Epithelial cell of prostate (primary cell): ENCODE results near the gene LIN54.
"Not testable (repeated sequence)": the region's sequence is repeated elsewhere in the genome, so short reads cannot be mapped to it uniquely, and the experiment has no call there.

Experiments
- DNase-seq: peaks from one replicate; pipeline ENCODE4 v3.0.0-alpha.2; 2011; ENCODE audit warnings: low read depth, low spot score
- H3K27ac ChIP-seq: fragments of 450-650 bp; 2 replicates; pipeline ENCODE4 v1.5.1; 2017; ENCODE audit warnings: mild to moderate bottlenecking

The LIN54 gene

DNA sequence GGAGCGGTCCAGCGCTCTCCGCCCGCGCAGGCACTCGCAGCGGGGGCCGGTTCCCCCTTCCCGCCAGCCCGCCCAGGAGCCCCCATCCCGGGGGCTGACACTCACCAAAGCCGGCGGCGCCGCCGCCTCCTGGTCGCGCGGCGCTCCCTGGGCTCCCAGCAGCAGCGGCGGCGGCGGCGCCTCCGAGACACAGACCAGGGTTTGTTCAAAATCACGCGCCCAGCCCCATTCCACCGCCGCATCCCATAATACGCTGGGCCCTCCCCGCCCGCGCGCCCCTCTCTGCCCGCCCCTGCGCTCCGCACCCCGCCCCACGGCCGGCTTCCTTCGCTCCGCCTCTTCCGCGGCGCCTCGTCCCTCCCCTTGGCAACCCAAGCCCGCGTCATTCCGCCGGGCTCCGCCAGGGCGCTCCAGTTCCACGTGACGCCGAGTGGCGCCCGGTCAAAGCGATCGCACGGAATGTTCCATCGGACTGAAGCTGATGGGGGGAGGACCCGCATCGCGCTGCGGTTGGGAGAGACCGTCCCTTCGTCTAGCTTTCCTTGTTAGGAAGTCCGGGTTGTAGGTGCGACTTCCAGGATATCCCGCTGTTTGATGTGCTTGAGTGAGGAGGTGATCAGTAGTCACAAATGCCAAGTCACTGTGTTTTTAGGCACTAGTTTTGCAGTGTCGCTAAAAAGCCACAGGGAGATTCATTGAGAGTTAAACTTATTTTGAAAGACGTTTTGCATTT lies 2.2 kb upstream of the LIN54 start:
- peak; percentile 85 for DNase-seq
- H3K27ac ChIP-seq: peak overlapping the region; percentile 74

DNA sequence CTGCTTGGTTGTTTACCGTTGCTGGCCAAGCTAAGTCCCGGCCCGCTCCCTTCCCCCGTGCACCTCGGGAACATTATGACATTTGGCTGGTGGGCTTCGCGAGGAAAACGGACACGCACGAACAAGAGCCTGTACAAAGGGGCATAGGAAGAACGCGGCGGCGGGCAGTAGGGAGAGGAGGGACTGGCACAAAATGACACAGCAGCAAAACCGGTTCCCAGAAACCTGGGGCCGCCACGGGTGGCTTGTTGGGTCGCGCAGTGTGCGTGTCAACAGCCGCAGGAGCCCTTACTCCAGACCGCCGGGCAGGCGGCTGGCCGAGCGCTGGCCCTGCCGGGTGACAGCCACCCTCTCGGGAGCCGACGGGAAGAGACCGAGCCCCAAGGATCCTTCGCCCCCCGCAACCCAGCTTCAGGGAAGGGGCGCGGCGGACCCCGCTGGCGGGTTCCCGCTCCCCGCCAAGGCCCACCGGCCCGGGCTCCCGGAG lies 1.6 kb upstream of the LIN54 start:
- peak overlapping the region; percentile 74 for H3K27ac ChIP-seq
- no peak for DNase-seq

DNA sequence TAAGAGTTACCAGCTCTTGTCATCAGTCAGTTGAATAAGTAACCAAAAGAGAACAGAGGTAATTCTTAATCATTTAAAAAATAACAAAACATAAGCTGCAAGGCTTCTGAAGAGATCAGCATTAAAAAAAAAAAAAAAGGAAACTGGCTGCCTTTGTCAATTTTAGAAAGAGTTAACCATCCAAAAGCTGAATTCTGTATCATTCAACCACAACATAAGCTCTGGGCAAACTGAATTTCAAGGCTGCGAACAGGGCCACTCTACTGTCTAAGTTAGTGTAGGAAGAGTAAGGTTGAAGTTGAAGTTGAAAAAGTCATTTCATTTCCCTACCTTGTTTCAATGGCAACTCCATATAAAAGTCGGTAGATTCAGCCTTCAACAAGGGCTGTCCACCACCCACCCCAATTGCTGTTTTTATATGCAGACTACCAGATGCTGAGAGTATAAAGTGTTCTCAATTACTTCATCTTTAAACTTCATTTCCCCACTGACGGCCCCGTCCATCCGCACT lies 1.1 kb upstream of the LIN54 start:
- peak overlapping the region; percentile 74 for H3K27ac ChIP-seq
- no peak for DNase-seq

DNA sequence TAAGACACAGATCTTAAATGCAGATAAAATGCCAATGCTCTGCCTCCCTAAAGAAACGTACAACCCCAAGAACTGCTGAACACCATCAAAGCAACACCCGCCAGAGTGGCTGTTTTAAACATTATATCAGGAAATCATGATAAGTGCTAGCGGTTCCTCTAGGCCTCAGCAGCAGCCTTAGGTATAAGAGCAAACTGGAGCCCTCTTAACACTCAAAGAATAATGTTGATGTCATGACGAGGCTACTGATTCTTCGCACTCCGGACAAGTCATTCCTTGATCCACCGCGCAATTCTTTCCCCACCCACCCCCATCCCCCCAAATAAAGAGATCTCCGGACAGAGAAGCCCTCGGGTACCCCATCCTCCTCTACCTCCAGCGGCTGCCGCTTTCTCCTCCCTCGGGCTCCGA lies 507 bp downstream of the LIN54 start:
- no peak for DNase-seq
- peak overlapping the region; percentile 74 for H3K27ac ChIP-seq

DNA sequence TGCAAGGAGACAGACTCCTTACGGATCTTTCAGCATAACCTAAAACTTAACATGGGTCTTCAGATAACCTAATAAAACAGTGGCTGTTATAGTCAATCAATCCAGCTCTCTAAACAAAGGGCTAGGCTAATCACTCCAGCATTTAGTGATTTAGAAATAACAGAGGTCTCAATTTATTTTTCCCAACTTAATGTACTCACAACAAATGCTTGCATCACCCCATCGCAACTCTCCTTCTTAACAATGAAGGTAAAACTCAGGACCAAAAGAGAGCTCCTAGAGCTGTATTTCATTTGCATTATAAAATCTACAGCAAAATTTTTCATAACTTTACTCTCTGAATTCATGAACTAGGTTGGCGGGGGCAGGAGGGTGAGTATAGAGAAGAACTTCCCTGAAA lies 1.1 kb downstream of the LIN54 start:
- DNase-seq: no peak
- H3K27ac ChIP-seq: peak overlapping the region; percentile 74

DNA sequence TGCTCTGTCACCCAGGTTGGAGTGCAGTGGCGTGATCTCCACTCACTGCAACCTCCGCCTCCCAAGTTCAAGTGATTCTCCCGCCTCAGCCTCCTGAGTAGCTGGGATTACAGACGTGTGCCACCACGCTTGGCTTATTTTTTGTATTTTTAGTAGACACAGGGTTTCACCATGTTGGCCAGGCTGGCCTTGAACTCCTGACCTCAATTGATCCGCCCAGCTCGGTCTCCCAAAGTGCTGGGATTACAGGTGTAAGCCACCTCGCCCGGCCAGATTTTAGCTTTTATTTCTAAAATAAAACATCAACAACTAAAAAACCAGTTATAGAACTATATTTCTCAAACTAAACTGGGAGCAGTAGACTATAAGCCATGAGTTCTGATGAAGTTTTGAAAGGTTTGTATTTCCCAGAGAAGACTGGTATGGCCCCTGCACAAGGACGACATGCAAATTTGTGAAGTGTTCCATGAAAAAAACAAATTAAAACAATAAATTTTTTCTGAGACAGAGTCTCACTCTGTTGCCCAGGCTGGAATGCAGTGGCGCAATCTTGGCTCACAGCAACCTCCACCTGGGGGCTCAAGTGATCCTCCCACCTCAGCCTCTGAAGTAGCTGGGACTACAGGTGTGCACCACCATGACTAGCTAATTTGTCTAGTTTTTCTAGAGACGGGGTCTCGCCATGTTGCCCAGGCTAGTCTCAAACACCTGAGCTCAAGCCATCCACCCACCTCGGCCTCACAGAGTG lies 7.4 kb downstream of the LIN54 start:
- not testable (repeated sequence) for H3K27ac ChIP-seq

DNA sequence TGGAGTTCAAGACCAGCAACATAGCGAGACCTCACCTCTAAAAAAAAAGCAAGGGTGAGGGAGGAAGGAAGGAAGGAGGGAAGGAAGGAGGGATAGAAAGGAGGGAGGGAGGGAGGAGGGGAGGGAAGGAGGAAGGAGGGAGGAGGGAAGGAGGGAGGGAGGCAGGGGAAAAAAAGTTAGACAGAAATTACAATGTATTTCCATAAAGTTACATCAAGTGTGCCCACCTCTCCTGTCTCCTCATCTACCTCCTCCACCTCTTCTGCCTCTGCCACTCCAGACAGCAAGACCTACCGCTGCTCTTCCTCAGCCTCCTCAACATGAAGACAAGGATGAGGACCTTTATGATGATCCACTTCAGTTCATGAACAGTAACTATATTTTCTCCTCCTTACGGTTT lies 8.3 kb downstream of the LIN54 start:
- DNase-seq: no peak
- no peak overlapping the region for H3K27ac ChIP-seq

More for the DNA sequence above, 7.4 kb downstream of the LIN54 start:
- DNase-seq: not testable (repeated sequence)

DNA sequence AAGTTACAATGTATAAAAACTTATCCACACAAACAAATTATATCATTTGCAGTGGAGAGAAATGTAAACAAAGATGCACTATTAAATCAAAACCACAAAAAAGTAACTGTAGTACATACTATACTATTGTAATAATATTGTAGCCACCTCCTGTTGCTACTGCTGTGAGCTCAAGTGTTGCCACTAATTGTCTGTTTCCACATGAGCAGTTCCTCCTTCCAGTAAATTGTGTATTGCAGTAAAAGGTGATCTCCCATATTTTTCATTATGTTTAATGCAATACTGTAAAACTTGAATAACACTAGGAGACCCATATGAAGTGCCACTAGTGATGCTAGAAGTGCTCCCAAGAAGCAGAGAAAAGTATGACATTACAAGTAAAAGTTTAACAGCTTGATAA lies 11.7 kb downstream of the LIN54 start:
- DNase-seq: no peak

DNA sequence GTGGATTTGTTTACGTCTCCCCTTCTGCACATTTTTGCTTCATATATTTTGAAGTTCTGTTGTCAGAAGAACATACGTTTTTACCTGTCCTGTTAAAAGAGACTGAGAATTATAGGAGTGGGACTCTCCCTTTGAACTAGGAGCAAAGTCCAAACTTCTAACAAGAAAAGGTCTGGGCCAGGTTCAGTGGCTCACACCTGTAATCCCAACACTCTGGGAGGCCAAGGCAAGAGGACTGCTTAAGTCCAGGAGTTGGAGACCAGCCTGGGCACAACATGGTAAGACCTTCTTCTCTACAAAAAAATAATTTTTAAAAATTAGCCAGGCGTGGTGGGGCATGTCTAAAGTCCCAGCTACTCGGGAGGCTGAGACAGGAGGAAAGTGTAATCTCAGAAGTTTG lies 15.8 kb downstream of the LIN54 start:
- H3K27ac ChIP-seq: no peak overlapping the region
- no peak for DNase-seq

More for the DNA sequence above, 11.7 kb downstream of the LIN54 start:
- H3K27ac ChIP-seq: no peak overlapping the region

DNA sequence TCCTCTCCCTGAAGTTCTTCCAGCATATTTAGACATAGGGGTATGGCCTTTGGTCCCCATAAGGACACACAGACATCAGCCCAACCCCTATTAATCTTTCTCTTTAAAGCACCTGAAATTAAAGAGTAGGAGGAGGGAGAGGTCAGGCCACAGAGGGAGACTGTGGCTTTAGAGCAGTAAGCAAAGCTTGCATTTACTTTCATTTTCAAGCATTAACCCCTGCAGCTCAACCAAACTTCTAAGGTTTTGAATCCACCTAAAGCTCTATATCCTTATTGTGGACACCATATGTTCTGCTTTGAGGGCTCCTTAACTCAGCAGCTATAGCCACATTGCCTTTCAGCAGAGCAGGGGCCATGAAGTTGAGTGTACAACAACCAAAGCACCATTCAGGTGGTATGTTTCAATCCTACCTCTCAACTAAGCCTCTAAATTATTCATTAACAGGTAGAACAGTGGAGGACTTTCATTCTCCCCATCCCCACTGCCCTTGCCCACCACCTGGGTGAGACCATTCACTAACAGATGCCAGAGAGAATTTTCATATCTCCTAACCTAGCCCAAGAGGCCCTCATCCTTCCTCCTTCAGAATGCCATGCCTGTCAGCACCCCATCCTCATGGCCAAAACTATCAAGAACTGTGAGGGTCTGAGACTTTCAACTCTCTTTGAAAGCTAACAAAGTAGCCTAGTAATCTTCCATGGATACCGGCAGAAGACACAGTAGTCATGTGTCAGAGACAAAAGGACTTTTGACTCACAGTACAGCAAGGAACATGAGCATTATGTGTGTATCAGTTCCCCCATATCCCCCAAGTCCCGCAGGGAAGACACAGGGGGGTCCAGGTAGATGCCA lies 20.8 kb downstream of the LIN54 start:
- no peak for DNase-seq
- H3K27ac ChIP-seq: no peak overlapping the region

DNA sequence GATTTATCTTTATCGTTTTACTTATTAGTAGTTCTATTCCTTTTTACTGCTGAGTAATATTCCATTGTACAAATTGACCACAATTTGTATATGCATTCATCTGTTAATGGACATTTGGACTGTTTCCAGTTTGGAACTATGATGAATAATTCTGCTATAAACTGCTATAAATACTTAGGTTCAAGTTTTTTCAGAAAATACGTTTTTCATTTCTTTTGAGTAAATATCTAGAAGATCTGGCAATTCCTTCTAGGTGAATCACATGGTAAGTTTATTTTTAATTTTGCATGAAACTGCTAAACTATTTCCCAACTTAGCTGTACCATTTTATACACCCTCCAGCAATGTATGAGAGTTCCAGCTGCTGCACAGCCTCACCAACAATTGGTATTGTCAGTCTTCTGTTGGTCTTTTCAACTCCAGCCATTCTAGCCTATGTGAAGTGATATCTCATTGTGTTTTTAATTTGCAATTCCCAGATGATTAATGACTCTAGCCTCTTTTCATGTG lies 22.2 kb downstream of the LIN54 start:
- no peak overlapping the region for H3K27ac ChIP-seq
- no peak for DNase-seq

DNA sequence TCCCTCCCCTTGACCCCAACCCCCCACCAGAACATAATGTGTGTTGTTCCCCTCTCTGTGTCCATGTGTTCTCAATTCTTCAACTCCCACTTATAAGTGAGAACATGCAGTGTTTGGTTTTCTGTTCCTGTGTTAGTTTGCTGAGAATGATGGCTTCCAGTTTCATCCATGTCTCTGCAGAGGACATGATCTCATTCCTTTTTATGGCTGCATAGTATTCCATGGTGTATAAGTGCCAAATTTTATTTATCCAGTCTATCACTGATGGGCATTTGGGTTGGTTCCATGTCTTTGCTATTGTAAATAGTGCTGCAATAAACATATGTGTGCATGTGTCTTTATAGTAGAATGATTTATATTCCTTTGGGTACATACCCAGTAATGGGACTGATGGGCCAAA lies 23.1 kb downstream of the LIN54 start:
- not testable (repeated sequence) for DNase-seq, H3K27ac ChIP-seq

DNA sequence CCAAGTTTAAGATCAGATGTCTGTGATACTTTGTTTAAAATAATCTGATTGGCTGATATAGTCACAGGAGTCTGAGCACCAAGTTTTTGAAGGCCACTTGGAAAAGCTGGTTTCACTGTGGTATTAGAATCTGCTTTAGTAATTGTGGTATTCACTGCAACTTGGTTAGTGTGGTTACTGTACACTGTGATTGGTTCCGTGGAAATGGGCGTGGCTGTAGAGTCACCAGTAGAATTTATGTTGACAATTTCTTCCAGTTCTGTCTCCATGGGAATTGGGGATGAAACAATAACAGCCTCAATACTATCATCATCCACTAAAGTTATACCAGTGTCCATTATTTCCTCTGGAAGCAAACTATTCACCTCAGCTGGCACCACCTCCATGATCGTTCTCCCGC lies 26.2 kb downstream of the LIN54 start:
- H3K27ac ChIP-seq: no peak overlapping the region
- DNase-seq: peak; percentile 18

DNA sequence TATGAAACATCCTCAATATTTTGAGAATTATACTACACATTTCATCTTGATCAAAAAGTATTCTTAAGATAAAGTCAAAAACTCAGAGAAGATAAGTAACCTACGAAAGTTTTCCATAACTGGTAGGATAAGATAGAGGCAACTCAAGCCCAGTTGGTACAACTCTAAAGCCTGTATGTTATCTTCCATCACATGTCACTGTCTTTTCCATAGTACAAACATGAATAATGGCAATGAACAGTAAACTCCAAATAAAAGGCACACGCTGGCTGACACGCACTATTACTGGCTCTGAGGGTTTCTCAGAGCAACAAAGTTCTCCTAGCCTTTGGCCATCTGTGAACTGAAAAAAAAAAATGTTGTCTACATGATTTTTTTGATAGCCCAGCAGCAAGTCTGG lies 27.2 kb downstream of the LIN54 start:
- no peak overlapping the region for H3K27ac ChIP-seq
- DNase-seq: no peak

DNA sequence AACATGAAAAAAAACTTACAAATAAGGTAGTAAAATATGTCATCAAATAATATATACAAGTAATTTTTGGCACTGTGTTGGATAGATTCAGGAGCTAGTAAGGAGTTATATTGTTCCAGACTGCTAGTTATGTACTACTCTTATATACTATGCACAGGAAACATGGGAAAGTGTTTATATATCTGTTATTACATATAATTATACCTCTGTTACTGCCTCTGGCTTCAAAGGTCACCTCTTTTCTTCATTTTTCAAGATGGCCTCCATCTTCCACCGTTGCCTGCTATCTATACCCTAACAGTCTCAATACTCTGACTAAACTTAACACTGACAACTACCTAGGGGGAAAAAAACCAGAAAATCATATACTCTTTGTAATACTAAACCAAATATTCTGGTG lies 29.5 kb downstream of the LIN54 start:
- DNase-seq: no peak
- H3K27ac ChIP-seq: no peak overlapping the region

DNA sequence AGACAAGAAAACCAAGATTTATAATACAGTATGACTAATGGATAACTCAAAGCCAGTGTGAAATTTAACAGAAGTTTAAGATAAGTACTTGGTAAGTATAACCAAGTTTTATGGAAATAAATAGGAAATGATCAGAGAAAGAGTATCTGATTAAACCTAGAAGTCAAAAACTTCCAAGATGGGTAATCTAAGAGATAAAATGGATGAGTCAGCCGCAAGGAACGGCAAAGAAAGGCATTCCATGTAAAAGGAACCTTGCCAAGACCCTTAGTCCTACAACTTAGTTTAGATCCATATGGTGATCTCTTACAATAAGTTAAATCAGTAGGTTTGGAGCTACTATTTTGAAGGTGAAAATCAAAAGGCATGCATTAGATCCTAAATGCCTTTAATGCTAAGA lies 34.8 kb downstream of the LIN54 start:
- DNase-seq: no peak
- no peak overlapping the region for H3K27ac ChIP-seq

DNA sequence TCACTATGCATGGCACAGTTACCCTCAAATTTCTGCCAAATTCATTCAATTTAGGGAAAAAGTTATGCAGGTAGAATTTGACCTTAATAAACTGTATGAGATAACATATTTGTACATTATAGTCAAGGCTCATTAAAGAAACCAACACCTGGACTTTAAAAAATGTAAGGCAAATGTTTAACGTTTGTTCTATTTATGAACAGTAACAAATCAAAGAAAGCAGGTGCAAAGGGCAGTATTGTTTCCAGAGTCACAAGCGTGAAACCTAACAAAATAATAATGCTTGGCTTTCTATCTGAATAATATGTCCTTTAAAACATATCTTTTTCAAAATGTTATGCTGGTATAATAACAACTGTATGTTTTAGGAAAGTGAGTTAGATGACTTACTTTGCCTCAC lies 41.2 kb downstream of the LIN54 start:
- DNase-seq: no peak
- H3K27ac ChIP-seq: no peak overlapping the region

DNA sequence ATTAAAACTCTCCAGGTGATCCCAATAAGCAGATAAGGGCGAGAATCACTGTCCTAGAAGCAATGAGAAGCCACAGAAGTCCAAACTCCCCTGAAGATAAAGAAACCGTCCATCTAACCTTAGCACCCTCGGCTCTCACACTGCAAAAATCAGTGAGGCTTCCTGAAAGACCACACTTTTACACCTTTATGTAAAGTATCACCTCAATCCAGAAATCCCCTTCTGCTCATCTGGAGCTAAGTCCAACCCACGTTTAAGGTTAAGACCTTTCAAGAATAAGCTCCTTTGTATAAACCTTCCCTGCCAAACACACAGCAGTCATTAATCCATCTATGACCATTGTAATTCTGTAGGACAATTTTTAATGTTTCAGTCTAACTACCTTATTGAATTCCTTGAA lies 41.7 kb downstream of the LIN54 start:
- DNase-seq: no peak

DNA sequence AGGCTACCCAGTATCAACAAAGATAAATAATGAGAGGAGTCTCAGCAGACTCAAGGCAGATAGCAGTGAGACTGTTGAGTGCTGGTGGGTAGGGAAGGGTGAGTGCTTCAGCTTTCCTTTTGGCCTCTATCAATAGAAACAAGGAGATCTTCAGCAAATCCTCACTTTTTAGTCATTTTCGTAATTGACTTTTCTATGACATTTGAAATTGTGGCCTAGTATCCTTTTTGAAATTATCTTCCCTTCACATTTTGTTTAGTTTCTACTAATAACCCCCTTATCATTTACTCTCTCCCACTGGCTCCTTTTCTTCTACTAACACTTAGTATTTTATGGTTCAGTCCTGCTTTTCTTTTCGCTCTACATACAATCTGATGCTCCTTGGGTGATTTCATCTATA lies 44.9 kb downstream of the LIN54 start:
- H3K27ac ChIP-seq: no peak overlapping the region
- DNase-seq: no peak

More for the DNA sequence above, 41.7 kb downstream of the LIN54 start:
- H3K27ac ChIP-seq: no peak overlapping the region

DNA sequence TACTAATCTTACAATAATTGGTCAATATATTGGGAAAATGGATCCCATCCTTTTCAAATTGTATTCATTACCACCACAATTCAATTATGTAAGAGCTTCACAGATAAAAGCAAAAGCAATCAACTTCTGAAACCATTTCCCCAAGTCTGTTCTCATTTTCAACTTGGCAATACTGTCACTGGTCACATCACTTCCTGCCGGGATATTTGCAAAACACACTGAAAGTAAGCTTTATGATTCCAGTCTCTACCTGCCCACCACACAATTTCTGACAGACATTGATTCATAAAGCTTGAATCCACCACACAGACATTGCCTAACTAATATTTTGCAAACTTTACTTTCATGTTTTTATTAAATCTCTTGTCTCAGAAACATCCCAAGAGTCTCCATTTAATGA lies 53.6 kb downstream of the LIN54 start:
- no peak for DNase-seq
- no peak overlapping the region for H3K27ac ChIP-seq
